HCT116 (cell line): ENCODE results near the gene MAP7. TPM values are rescaled to one million over a fixed set of nuclear protein-coding genes. Genes with fewer than 3 reads are reported as not detected.

Experiments used
- ATAC-seq: fragments of 200-7000 bp; cut with Tn5 transposase; 2 replicates; pipeline ENCODE4 v1.9.1; 2020; ENCODE audit warnings: mild to moderate bottlenecking, moderate library complexity
- BruUV-seq: library from RNA; stranded (reverse); fragments of 400-500 nt; replicated peaks from 2 replicates; lab custom pipeline; 2021; lab: Mats Ljungman, UMichigan
- CTCF ChIA-PET: fragments of 300-600 bp; sonication (Branson Sonifier 250); formaldehyde crosslinking; loops from one replicate; lab custom pipeline; 2021; ENCODE audit warnings: antibody characterized with exemption; lab: Charles Lee
- POLR2A ChIA-PET: fragments of 300-600, 350-600 bp; sonication (Branson Sonifier 250); formaldehyde crosslinking; loops from one replicate; lab custom pipeline; 2021; ENCODE audit warnings: antibody characterized with exemption; lab: Charles Lee
- RAD21 ChIA-PET, 2 experiments: fragments of 300-600 bp; sonication (Branson Sonifier 250); formaldehyde crosslinking; loops; one replicate each; lab custom pipeline; 2023; ENCODE audit warnings: low total read pairs in 2 of 2; ENCODE audit not compliant: uncharacterized antibody in 2 of 2, unreplicated experiment in 2 of 2, low non-redundant PET in 1 of 2; lab: Charles Lee
- DNase-seq: peaks from one replicate; pipeline ENCODE4 v3.0.0-alpha.2; 2010; ENCODE audit warnings: low read depth, low spot score
- H2AFZ ChIP-seq: fragments of 200-600 bp; shearing (Covaris generic), sonication (generic); 2 replicates; pipeline ENCODE4 v1.6.1; 2017; ENCODE audit warnings: low read depth, mixed run types, mixed read lengths, antibody characterized with exemption, low read length; ENCODE audit not compliant: poor library complexity, severe bottlenecking
- H3K27ac ChIP-seq: 2 replicates; pipeline ENCODE4 v1.5.1; 2012; ENCODE audit warnings: low read depth, low read length
- H3K27me3 ChIP-seq: fragments of 200-600 bp; sonication (generic); 2 replicates; pipeline ENCODE4 v1.6.1; 2016; ENCODE audit warnings: mixed run types, low read length, mixed read lengths; ENCODE audit not compliant: insufficient read depth
- H3K36me3 ChIP-seq, 2 experiments: fragments of 200-500 bp in 1 of 2; fragments of 200-600 bp in 1 of 2; sonication (Bioruptor generic) in 1 of 2; sonication (generic) in 1 of 2; 2 replicates each; pipeline versions ENCODE4 v1.5.1 to v1.6.1; 2014 to 2016; ENCODE audit warnings: low read length in 2 of 2, inconsistent platforms in 1 of 2, mixed read lengths in 1 of 2, mixed run types in 1 of 2; ENCODE audit not compliant: insufficient read depth in 2 of 2, control insufficient read depth in 1 of 2
- H3K4me1 ChIP-seq, 2 experiments: fragments of 200-600 bp in 1 of 2; sonication (generic) in 1 of 2; 2 replicates each; pipeline versions ENCODE4 v1.5.1 to v1.6.1; 2012 to 2017; ENCODE audit warnings: low read length in 2 of 2, inconsistent platforms in 1 of 2, mild to moderate bottlenecking in 1 of 2, mixed read lengths in 1 of 2, mixed run types in 1 of 2, moderate library complexity in 1 of 2; ENCODE audit not compliant: insufficient read depth in 2 of 2, control insufficient read depth in 1 of 2
- H3K4me2 ChIP-seq: fragments of 200-600 bp; sonication (generic); 2 replicates; pipeline ENCODE4 v1.6.1; 2017; ENCODE audit warnings: mixed run types, low read length, mixed read lengths
- H3K4me3 ChIP-seq, 2 experiments: fragments of 200-600 bp in 1 of 2; sonication (generic) in 1 of 2; replicated peaks in 1 of 2; 2 replicates each; pipeline ENCODE4 v1.5.1; 2011 to 2016; ENCODE audit warnings: low read length in 2 of 2, control low read depth in 1 of 2, low read depth in 1 of 2, mild to moderate bottlenecking in 1 of 2, mixed read lengths in 1 of 2, mixed run types in 1 of 2
- H3K79me2 ChIP-seq: fragments of 200-600 bp; sonication (generic); 2 replicates; pipeline ENCODE4 v1.6.1; 2017; ENCODE audit warnings: mild to moderate bottlenecking, mixed run types, low read length, moderate library complexity, mixed read lengths; ENCODE audit not compliant: insufficient read depth
- H3K9ac ChIP-seq: fragments of 200-600 bp; sonication (generic); 2 replicates; pipeline ENCODE4 v1.6.1; 2016; ENCODE audit warnings: low read length, mixed read lengths
- H3K9me2 ChIP-seq: fragments of 200-600 bp; sonication (generic), shearing (Covaris generic); 2 replicates; pipeline ENCODE4 v1.6.1; 2017; ENCODE audit warnings: mixed run types, mild to moderate bottlenecking, moderate library complexity; ENCODE audit not compliant: insufficient read depth
- H3K9me3 ChIP-seq, 2 experiments: fragments of 200-500 bp in 1 of 2; fragments of 200-600 bp in 1 of 2; sonication (Bioruptor generic) in 1 of 2; sonication (generic) in 1 of 2; 2 replicates each; pipeline ENCODE4 v1.6.1; 2014 to 2017; ENCODE audit warnings: low read length in 2 of 2, mixed read lengths in 2 of 2, inconsistent platforms in 1 of 2, low read depth in 1 of 2, mild to moderate bottlenecking in 1 of 2, mixed run types in 1 of 2, moderate library complexity in 1 of 2; ENCODE audit not compliant: control insufficient read depth in 1 of 2, insufficient read depth in 1 of 2
- H4K20me1 ChIP-seq: fragments of 200-600 bp; sonication (generic), shearing (Covaris generic); 2 replicates; pipeline ENCODE4 v1.6.1; 2017; ENCODE audit warnings: mixed run types, mild to moderate bottlenecking, moderate library complexity; ENCODE audit not compliant: insufficient read depth
- CBX3 ChIP-seq: IDR thresholded peaks from 2 replicates; pipeline ENCODE4 v1.6.1; 2012; ENCODE audit warnings: low read depth
- EZH2 ChIP-seq: fragments of 200-600 bp; sonication (generic); IDR thresholded peaks from 2 replicates; pipeline ENCODE4 v1.6.1; 2017; ENCODE audit warnings: antibody characterized with exemption, mixed run types
- JUND ChIP-seq: IDR thresholded peaks from 2 replicates; pipeline ENCODE4 v1.6.1; 2012
- POLR2A ChIP-seq: IDR thresholded peaks from 2 replicates; pipeline ENCODE4 v1.7.0; 2011; ENCODE audit warnings: borderline replicate concordance; ENCODE audit not compliant: insufficient read depth, insufficient read length; ENCODE audit errors: extremely low read depth
- RAD21 ChIP-seq: IDR thresholded peaks from 2 replicates; pipeline ENCODE4 v1.6.1; 2012; ENCODE audit warnings: low read depth, mild to moderate bottlenecking
- YY1 ChIP-seq: IDR thresholded peaks from 2 replicates; pipeline ENCODE4 v1.6.1; 2011; ENCODE audit warnings: low read length, low read depth, moderate library complexity, mild to moderate bottlenecking; ENCODE audit not compliant: insufficient replicate concordance; ENCODE audit errors: extremely low read depth
- intact Hi-C: fragments of 100-400 bp; cut with micrococcal nuclease; formaldehyde crosslinking; loops from 2 replicates; pipeline ENCODE4 v1.10.0; 2022
- total RNA-seq: library from RNA; stranded (reverse); gene quantifications from one replicate; pipeline ENCODE4 v1.2.1, GENCODE V29; 2021; ENCODE audit not compliant: unreplicated experiment
- TF ChIP-seq, protein P1 (sequence below): IDR thresholded peaks from 2 replicates; pipeline ENCODE4 v1.6.1; 2012; ENCODE audit warnings: low read depth
- TF ChIP-seq, protein P2 (sequence below): IDR thresholded peaks from 2 replicates; pipeline ENCODE4 v1.6.1; 2012

Gene MAP7
- total RNA-seq, 1 experiment from 2014 or later = 35.5 TPM

DNA sequence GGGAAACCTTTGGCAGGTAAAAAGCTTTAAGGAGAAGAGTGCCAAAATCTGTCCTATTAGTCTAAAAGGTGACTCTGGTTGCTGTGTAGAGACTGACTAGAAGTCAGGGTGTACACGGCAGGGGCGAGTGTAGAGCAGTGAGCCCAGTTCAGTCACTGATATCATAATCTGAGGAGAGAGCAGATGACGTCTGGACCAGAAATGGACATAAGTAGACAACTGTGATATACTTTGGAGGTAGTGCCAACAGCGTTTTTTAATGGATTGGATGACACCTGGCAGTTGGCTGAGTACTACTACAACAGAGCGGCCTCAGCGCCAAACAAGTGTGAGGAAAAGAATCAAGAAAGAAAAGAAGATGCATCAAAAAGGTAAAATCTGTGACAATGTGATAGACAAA lies 76.0 kb downstream of the MAP7 start:
- no peaks in the 10 kb centered on the region for H3K9me2 ChIP-seq
- intact Hi-C loops = no loop called here
- H3K4me1 ChIP-seq = no peaks in the 10 kb centered on the region
- H4K20me1 ChIP-seq = no peaks in the 10 kb centered on the region
- DNase-seq (no peak), ATAC-seq (no peak)
- H3K9me3 ChIP-seq = no peaks in the 10 kb centered on the region
- H3K9ac ChIP-seq = no peak overlapping the region
- H3K4me3 ChIP-seq = no peak overlapping the region
- no peaks in the 10 kb centered on the region for H3K27me3 ChIP-seq
- no TSS peak for BruUV-seq
- peaks cover 16% of the 10 kb centered on the region for H3K79me2 ChIP-seq
- CTCF ChIA-PET = no interaction called here
- TF ChIP-seq, protein P1, sequence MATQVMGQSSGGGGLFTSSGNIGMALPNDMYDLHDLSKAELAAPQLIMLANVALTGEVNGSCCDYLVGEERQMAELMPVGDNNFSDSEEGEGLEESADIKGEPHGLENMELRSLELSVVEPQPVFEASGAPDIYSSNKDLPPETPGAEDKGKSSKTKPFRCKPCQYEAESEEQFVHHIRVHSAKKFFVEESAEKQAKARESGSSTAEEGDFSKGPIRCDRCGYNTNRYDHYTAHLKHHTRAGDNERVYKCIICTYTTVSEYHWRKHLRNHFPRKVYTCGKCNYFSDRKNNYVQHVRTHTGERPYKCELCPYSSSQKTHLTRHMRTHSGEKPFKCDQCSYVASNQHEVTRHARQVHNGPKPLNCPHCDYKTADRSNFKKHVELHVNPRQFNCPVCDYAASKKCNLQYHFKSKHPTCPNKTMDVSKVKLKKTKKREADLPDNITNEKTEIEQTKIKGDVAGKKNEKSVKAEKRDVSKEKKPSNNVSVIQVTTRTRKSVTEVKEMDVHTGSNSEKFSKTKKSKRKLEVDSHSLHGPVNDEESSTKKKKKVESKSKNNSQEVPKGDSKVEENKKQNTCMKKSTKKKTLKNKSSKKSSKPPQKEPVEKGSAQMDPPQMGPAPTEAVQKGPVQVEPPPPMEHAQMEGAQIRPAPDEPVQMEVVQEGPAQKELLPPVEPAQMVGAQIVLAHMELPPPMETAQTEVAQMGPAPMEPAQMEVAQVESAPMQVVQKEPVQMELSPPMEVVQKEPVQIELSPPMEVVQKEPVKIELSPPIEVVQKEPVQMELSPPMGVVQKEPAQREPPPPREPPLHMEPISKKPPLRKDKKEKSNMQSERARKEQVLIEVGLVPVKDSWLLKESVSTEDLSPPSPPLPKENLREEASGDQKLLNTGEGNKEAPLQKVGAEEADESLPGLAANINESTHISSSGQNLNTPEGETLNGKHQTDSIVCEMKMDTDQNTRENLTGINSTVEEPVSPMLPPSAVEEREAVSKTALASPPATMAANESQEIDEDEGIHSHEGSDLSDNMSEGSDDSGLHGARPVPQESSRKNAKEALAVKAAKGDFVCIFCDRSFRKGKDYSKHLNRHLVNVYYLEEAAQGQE = no peak
- TF ChIP-seq POLR2A (no peak), EZH2 (no peak), JUND (no peak), CBX3 (no peak), RAD21 (no peak)
- TF ChIP-seq, protein P2, sequence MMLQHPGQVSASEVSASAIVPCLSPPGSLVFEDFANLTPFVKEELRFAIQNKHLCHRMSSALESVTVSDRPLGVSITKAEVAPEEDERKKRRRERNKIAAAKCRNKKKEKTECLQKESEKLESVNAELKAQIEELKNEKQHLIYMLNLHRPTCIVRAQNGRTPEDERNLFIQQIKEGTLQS = no peak
- no peak overlapping the region for H3K27ac ChIP-seq
- RAD21 ChIA-PET = no interaction called here
- no peaks in the 10 kb centered on the region for H3K36me3 ChIP-seq
- no peak overlapping the region for H2AFZ ChIP-seq
- POLR2A ChIA-PET = no interaction called here
- no peak overlapping the region for H3K4me2 ChIP-seq

DNA sequence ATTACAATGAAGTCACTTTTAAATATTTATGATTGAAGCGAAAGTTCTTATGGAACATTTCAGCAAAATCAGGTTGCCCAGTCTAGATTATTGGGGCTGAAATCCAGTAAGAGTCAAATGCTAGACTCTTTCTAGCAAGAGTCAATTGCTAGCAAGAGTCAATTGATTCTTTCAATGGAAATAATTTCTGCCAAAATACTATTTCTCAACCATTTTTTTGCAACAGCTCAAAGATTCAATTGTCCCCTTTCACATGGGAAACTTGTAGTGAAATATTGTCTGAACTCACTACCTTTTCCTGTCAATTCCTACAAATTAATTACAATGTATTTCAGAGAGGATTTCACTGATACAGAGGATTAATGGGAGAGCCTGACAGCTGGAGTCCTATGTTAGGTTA lies 78.3 kb downstream of the MAP7 start:
- Histone ChIP-seq H3K27ac (no peak overlapping the region), H3K4me3 (no peak overlapping the region), H3K4me2 (no peak overlapping the region), H2AFZ (no peak overlapping the region), H3K27me3 (no peaks in the 10 kb centered on the region), H3K9ac (no peak overlapping the region), H4K20me1 (no peaks in the 10 kb centered on the region), H3K79me2 (peaks cover 7% of the 10 kb centered on the region), H3K9me2 (no peaks in the 10 kb centered on the region), H3K4me1 (no peaks in the 10 kb centered on the region), H3K36me3 (no peaks in the 10 kb centered on the region), H3K9me3 (no peaks in the 10 kb centered on the region)
- intact Hi-C loops = no loop called here
- no peak for TF ChIP-seq YY1
- DNase-seq (no peak), ATAC-seq (no peak)
- ChIA-PET POLR2A (no interaction called here), CTCF (no interaction called here), RAD21 (no interaction called here)
- BruUV-seq = no TSS peak
